ENCODE data around the gene SLAMF9.
A peak's percentile ranks its signal among the peaks of the same experiment; 100 is the strongest.

The SLAMF9 gene

DNA sequence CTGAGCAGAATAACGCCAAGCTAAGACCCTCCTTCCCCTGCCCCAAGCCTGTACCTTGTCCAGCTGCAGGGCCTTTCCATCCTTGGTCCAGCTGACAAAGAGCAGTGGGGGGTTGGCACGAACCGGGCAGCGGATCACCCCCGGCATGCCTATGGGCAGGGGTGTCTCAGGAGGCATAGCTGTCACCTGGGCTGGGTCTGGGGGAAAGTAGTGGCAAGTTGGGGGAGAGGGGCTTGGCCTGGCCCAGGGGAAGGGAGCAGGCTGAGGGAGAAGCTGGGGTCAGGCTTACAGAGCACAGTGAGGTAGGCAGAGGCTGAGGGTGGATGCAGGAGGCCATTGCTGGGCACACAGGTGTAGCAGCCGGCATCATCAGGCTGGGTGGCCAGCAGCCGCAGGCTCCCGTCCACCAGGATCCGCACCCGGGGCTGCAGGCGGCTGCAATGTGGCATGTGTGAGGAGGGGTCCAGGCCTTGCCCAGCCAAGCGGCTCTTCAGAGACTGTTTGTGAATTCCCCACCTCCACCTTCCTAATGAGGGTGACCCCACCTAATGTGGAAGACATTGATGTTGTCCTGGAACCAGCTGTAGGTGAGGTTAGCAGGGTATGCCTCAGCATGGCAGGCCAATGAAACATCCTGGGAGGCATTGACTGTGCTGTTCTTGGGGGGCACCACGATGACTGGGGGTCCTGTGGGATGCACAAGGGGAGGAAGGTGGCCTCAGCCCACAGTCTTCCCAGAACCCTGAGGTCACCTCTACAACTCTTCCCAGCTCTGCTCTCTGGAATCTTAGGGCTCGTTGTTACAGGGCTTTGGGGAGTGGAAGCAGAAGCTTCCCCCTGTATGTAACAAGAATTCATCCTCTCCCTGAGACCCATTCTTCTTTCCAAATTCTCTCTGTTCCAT, 19.6 kb downstream of the SLAMF9 start:
- no peak for DNase-seq (ENCODE audit: low read depth in 1 of 2, low spot score in 1 of 2)

DNA sequence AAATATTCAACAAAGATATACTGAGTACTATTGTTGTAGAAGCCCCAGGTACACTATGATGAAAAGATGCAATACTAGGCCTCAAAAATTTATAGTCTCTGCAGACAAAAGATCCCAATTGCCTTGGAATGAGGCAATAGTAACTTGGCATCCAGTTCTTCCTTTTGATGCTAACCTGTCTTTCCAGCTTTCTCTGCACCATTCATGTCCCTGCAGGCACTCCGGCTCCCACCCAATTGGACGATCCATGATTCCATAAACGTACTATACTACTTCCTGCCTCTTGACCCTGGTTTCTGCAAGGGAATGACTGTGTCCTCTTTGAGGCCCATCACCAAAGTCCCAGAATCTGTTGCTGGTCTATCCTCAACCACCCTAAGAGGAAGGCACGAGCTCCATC, 20.7 kb downstream of the SLAMF9 start:
- DNase-seq (ENCODE audit: low read depth in 1 of 2, low spot score in 1 of 2) = no peak

DNA sequence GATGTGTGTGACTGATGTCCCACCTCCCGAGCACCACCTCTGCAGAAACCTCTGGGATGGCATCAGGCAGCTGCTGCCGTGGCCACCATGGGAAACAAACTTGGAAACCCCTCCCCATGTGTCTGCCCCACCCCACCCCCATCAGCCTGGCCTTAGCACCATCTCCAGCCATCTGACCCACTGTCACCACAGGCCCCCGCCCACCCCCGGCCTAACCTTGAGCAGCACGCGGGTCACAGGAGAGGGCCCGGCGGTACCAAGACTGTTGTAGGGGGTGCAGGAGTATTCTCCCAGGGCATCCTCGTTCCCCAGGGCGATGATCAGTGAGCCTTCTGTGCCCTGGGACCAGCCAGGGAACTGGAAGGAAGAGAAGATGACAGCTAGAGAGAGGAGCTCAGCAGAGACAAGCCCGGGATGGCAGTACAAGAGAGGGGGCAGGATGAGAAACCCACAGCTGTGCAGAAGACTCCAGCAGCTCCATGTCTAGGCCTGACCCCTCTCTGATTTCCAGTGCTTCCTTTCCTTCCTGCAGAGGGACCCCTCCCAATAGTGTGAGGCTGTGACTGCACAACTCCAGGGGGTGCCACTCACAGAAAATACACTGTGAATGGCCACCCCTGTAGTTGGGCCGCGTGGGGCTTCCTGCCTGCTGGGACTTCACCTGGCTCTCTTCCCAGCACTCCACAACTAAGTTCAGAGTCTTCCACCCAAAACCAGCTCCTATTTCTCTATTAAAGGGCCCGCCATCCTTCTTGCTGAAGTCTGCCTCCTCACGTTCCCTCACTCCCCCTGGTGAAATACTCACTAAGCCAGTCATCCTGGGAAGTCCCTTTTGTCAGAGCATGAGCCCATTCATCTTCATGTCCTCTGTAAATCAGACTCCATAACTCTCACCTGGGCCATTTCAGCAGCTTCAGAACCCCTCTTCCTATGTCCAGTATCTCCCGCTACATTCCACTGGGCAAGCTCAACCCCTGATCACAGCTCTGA, 21.4 kb downstream of the SLAMF9 start:
- no peak for DNase-seq (ENCODE audit: low read depth in 1 of 2, low spot score in 1 of 2)

DNA sequence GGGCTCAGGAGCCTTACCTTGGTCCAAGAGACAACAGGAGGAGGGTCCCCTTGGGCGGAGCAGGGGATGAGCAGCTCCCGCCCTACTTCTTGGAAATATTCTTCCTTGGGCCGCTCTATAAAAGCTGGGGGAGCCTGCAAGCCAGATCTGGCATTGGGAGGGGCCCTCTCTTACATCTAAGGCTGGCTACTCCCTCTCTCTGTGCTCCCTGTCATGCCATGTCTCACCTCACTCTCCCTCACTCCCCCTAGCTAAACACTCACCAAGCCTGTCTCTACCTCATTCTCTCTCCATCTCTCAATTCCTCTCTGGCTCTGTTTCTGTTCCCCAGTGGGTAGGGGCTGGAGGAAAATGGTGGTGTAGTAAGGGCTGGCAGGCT, 22.3 kb downstream of the SLAMF9 start:
- DNase-seq (ENCODE audit: low read depth in 1 of 2, low spot score in 1 of 2) = no peak

DNA sequence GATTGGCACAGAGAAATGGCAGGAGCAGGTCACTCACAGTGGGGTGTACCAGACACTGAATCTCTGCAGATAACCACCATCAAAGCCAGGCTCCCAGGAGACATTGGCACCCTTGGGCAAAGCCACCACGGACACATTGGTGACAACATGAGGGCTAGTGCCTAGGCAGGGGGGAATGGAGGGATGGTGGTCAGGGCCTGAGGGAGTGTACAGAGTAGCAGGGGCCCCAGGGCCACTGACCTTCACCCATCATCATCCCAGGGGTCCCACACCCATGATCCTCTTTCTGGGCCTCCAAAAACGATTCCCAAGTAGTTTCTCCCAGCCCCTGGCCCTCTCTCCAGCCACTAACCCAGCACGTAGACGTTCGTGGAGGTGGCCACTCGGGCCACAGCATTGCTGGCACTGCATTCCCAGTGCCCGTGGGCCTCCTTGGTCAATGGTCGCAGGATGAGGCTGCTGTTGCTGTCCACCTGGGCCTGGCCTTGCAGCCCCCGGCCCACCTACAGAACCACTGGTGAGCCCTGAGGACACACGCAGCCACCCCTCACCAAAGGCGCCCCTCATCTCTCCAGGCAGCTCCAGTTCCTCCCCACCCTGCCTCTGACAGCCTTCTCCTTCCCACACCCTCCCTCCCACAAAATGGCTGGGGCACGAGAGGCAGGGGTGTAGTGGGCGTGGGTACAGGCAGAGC, 22.8 kb downstream of the SLAMF9 start:
- no peak for DNase-seq (ENCODE audit: low read depth in 1 of 2, low spot score in 1 of 2)

DNA sequence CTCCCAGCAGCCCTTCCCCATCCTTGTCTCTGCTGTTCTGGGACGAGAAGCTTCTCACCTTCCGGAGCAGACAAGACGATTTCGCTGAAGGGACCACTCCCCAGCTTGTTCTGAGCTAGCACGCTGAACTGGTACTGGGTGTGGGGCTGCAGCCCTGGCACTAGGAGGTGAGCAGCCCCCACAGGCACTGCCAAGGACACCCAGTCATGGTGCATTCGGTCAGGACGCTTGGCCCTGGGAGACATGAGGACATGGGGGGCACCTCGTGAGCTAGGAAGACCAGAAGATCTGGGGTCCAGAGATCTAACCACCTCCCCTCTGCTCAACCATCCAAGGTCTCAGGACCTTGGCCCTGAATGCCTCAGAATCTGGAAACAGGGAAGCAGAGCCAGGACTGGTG, 23.4 kb downstream of the SLAMF9 start:
- no peak for DNase-seq (ENCODE audit: low read depth in 1 of 2, low spot score in 1 of 2)

DNA sequence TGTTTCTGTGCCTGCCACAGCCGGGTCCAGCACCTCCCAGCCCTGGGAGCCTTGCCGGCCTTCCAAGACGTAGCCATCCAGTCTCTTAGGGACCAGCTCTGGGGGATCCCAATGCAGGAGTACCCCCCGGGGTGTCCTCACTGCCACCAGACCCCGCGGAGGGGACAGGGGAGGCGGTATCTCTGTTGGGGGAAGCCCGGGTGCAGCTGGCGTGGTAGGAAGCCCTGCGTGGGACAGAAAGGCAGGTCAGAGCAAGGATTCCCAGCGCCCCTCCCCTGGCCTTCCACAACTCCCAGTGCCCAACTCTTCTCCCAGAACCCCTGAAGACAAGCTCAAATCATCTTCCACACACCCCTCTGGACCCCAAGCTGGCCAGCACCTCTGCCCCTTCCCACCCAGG, 23.8 kb downstream of the SLAMF9 start:
- no peak for DNase-seq (ENCODE audit: low read depth in 1 of 2, low spot score in 1 of 2)

DNA sequence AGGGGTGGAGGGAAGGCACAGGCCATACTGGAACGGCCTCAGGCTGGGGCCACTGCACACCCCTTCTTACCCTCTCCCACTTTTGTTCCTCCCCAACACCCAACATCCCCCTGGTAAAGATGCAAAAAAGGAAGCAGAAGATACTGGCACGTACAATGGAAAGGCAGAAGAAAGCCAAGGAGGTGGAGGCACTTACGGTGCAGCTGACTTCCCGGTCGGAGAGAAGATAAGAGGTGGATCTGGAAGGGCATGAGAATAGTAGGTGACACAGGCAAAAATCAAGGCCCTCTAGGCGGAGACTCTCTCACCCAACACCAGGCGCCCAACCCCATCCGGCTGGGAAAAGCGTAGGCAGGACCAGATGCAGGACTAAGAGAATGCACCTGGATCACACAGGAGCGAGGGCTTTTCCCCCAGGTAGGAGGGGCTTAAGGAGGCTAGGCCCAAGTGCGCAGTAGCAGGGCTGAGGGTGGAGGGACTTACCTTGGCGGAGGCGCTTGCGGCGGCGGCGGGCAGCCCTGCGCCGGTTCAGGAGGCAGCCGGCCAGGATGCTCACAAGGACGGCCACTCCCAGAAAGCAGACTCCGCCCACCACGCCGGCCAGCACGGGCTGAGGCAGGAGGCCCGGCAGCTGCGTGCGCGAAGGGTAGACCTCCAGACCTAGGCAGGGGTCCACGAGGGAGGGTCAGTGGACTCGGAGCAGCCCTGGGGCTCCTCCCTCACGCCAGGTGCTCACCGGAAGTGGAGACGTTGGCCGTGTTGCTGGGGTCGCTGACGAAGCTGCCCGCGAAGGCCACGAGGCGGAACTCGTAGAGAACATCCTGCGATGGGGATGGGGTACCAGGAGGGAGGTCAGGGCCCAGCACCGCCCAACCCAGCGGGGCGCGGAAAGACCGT, 24.6 kb downstream of the SLAMF9 start:
- no peak for DNase-seq (ENCODE audit: low read depth in 1 of 2, low spot score in 1 of 2)

DNA sequence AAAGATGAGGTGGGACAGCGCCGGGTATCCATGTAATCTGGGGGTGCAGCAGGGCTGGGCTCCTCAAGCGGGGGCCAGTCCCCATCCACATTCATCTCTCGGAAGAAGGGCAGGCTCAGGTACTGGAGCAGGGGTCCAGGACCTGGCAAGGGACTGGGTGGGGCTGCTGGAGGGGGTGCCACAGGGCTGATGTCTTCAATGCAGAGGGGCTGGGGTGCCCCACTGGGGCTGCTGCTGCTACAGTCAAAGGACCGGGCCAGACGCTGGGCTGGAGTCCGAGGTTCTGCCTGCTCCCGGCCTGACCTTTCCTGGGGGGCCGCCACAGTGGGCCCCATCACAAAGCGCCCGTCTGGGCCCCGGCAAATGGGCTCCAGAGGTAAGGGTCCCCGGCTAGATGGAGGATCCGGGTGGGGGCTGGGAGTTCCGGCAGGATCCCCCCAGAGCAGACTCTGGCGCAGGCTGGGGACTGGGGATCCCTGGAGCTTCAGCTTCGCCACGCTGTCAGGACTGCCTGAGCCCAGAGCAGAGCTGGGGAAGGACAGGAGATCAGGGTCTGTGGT, 25.5 kb downstream of the SLAMF9 start:
- DNase-seq (ENCODE audit: low read depth in 1 of 2, low spot score in 1 of 2) = no peak

DNA sequence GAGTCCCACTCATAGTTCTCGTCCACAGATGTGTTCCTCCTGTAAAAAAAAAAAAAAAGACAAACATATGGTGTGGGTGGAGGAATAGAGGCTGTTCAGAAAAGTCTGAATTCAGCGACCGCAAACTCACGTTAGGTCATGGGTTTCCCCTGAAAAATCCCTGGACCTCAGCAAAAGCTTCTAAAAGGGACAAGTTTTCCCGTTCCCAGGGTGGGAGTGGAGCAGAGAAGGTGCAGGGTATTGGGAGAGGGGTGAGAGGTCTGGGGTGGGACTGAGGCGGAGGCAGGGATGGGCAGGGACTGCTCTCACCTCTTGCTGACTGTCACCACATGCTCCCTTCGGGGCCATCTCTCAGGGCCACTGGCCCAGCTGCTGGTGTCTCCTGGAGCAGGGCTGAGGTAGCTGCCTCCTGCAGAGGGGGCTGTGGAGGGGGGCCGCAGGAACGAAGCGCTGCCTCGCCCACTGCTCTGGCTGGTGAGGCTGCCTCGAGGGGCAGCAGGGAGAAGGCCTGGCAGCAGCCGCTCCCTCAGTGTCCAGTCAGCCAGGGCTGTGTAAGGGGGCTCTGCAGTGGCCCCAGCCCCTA, 26.1 kb downstream of the SLAMF9 start:
- no peak for DNase-seq (ENCODE audit: low read depth in 1 of 2, low spot score in 1 of 2)

DNA sequence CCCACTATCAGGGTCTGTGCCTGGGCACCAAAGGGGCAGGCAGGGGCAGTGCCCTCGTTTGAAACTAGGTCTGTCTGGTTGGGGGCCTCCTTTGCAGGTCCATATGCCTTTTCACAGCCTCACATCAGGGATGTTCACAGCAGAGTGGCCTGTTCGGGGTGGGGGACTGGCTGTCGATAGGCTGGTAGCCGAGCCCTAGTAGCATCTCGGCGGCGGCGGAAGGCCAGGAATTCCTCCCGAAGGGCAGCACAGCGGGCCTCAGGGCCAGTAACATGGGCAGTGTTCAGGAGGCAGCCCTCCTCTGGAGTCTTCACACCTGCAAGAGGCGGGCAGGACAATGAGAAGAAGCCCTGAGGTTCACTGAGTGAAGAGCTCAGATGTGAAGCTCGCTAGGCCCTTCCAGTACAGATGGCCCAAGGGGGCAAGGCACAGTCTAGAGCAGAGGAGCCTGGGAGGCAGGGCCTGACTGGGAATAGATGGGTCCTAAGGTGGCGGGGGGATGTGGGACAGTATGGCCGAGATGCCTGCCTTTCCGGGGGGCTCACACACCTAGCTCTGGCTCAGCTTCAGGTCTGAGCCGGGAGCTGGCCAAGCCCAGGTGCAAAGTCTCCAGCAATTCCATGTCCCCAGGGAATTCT, 26.7 kb downstream of the SLAMF9 start:
- DNase-seq (ENCODE audit: low read depth in 1 of 2, low spot score in 1 of 2) = no peak

DNA sequence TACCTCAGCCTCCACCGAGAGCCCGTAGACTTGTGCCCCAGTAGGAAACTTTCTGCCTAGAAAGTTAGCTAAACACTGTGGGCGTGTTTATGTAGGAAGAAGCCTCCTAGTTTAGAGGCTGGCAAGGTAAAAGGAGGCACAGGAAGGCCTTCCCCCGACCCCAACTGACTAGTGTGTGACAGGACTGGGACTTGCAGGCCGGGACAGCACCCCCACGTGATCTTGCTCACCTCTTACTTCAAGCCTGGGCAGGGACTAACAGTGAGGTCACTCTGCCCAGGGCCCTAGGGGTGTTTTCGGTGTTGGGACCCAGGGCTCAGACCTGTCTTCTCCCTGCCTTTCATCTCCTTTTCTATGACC, 28.3 kb downstream of the SLAMF9 start:
- no peak for DNase-seq (ENCODE audit: low read depth in 1 of 2, low spot score in 1 of 2)

DNA sequence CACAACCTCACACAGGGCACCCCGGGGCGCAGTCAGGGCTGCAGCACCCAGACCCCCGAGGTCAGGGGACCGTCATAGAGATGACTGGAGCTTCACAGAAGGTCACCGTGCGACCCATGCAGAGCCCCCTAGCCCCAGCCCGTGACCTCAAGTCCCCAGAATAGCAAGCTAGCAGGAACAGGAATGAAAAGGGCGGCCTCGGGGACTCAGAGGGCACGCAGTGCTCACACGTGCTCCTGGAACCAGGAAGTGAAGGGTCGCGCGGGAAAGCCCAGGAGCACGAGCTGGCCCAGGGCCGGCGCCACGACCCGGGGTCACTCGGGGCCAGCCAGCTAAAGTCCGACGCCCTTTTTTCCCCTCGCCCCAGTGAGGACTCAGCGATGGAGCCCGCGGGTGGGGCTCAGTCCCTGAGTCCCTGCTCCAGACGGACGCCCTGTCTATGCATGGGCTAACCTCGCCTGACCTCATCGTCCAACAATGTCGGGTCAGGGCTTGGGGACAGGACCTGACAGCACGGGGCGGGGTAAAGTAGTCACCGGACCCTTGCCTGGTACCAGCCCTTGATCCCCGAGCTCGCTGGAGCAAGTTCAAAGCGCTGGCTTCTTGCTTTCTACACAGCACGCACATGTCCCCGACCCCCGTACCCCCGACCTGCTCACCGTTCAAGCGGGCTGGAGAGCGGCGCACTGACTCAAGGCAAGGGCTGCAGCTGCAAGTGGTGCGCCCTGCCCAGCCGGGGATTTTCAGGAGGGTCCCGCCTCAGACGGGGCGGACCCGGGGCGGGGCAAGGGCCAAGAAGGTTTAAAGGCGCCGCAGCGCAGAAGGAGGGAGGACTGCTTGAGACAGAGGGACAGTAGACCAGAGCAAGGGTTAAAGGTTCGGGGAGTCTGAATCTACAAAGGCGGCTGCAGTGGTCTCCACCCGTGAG, 29.0 kb downstream of the SLAMF9 start, which contains the start of gene TAGLN2:
TSS of gene TAGLN2 (minus strand) at position 717 of the 928 bp plus-strand sequence. CDS start 4,998 bp downstream, outside the sequence.
- DNase-seq (ENCODE audit: low read depth in 1 of 2, low spot score in 1 of 2) = peak; percentile 71 to 84

DNA sequence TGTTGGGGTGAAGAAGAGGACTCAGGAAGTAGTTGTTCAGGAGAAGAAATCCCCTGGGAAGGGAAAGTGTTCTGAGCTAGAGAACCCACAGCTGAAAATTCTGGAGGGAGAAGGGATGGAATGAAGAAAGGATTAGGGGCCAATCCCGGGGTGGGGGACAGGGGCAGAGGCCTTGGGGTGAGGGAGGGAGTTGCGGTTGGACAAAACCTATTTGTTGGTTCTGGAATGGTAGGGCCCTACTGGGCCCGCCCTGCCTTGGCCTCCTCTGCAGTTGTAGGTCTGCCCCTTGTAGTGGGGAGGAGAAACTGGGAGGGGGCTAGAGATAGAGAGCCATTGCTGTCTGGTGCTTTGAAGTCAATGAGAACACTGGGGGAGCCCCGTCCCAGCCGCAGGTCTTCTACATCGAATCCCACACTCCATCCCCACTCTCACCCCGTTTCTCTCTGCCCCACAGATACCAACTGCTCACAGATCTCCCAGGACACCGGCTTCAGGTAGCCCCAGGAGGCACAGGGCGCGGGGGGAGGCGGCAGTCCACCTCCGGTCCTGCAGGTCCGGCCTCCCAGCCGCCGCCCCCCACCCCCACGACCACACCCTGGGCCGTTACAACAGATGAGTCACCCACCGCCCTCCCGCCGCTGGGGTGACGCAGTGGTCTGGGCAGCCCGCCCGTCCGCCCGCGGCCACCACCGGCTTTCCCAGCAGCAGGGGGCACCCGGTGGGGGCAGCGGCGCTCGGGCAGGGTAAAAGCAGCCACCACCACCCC, 29.8 kb downstream of the SLAMF9 start:
- peak; percentile 24 to 52 for DNase-seq (ENCODE audit: low read depth in 1 of 2, low spot score in 1 of 2)

DNA sequence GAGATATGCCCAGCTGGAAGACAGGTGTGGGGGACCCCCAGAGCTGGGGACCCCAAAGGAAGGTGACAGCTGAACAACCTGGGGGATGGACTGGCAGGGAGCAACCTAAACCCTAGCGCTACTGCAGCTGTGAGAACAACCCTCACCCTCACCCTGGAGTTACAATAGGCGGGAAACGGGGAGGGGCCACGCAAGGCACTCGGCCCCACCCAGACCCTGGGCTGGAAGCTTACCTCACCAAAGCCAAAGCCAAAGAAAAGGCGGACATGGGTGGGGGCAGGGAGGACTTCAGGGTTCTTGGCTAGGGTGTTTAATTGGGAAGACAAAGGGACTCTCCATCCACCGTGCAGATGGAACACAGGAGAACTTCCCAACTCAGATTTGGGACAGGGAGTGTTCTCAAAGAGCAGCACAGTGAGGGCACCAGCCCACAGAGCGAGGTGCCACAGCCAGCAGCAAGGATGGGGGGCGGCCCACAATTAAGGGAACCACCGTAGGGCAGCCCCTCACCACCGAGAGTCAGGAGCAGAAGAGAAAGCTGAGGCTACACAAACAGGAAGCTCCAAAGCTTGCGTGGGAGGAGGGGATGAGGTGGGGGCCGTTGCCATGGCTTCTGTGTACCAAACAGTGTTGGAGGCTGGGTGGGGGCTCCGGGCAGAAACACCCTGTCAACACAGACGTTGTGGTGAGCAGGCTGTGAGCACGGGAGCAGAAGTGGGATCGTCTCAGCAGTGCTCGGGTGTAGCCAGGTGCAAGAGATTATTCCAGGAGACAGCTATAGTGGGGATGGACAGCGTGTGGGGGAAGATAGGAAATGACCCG, 30.6 kb downstream of the SLAMF9 start:
- peak; percentile 68 to 79 for DNase-seq (ENCODE audit: low read depth in 1 of 2, low spot score in 1 of 2)

DNA sequence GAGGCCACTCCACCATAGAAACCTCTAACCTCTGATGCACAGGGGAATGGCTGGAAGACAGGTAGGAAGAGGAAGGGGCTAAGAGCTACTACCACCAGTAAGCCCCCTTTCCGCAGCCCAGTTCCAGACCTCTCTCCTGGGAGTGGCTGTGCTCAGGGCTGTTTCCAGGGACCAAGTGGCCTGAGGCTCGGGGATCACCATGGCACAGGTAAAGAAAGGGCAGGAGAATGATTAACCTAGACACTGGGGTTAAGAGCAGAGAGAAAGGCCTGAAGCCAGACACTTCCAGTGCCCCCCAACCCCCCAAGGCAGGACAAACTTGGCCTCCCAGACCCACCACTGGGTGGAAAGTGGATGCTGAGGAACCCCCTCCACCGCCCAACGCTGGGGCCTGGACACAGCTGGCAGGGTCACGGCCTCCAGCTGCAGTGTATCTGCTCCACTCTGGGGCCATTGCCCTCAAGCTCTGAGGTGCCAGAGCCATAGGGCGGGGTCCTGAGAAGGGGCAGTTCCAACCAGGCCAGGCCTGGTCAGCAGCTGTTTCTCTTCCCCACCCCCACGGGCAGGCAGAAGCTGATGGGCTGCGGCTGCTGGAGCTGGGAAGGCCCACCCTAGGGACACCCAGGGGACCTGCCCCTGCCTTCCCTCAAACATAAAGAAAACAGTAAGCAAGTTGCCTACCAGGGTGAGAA, 31.4 kb downstream of the SLAMF9 start:
- no peak for DNase-seq (ENCODE audit: low read depth in 1 of 2, low spot score in 1 of 2)
